Panc1 (cell line): ENCODE measurements around the gene ADGRA1. TPM values are rescaled to one million over a fixed set of nuclear protein-coding genes. Genes with fewer than 3 reads are reported as not detected.

Experiments used
- ATAC-seq: fragments of 200-7000 bp; cut with Tn5 transposase; 2 replicates; pipeline ENCODE4 v1.9.1; 2020; ENCODE audit warnings: mild to moderate bottlenecking, moderate library complexity
- BruUV-seq: library from RNA; stranded (reverse); fragments of 400-500 nt; replicated peaks from 2 replicates; lab custom pipeline; 2021; lab: Mats Ljungman, UMichigan
- CTCF ChIA-PET: fragments of 300-600 bp; sonication (Branson Sonifier 250); formaldehyde crosslinking; loops from one replicate; lab custom pipeline; 2022; ENCODE audit warnings: antibody characterized with exemption; lab: Charles Lee
- POLR2A ChIA-PET: fragments of 300-600 bp; sonication (Branson Sonifier 250); formaldehyde crosslinking; loops from one replicate; lab custom pipeline; 2022; ENCODE audit warnings: antibody characterized with exemption; lab: Charles Lee
- DNase-seq: peaks from one replicate; pipeline ENCODE4 v3.0.0-alpha.2; 2010; ENCODE audit warnings: low read depth, low spot score
- H3K27ac ChIP-seq: 2 replicates; pipeline ENCODE4 v1.5.1; 2011; ENCODE audit warnings: mild to moderate bottlenecking, low read length, inconsistent platforms
- H3K27me3 ChIP-seq: fragments of 200-500 bp; sonication (Bioruptor generic); 2 replicates; pipeline ENCODE4 v1.6.0; 2014; ENCODE audit warnings: low read length, inconsistent platforms; ENCODE audit not compliant: control insufficient read depth, insufficient read depth
- H3K36me3 ChIP-seq: fragments of 200-500 bp; sonication (Bioruptor generic); 2 replicates; pipeline ENCODE4 v1.5.1; 2014; ENCODE audit warnings: inconsistent platforms, mild to moderate bottlenecking, low read length, moderate library complexity; ENCODE audit not compliant: control insufficient read depth, insufficient read depth
- H3K4me1 ChIP-seq: 2 replicates; pipeline ENCODE4 v1.5.1; 2011; ENCODE audit warnings: inconsistent platforms, mild to moderate bottlenecking, low read length, moderate library complexity; ENCODE audit not compliant: control insufficient read depth, insufficient read depth
- H3K4me3 ChIP-seq, 2 experiments: 2 replicates each; pipeline ENCODE4 v1.5.1; 2011 to 2012; ENCODE audit warnings: low read depth in 2 of 2, low read length in 2 of 2, mild to moderate bottlenecking in 2 of 2, inconsistent platforms in 1 of 2, moderate library complexity in 1 of 2
- H3K9me3 ChIP-seq: fragments of 200-500 bp; sonication (Bioruptor generic); 2 replicates; pipeline ENCODE4 v1.5.1; 2014; ENCODE audit warnings: low read depth, mild to moderate bottlenecking, inconsistent platforms, low read length, moderate library complexity; ENCODE audit not compliant: control insufficient read depth, insufficient read depth
- POLR2AphosphoS5 ChIP-seq: IDR thresholded peaks from 2 replicates; pipeline ENCODE4 v1.6.1; 2012; ENCODE audit warnings: mild to moderate bottlenecking, low read depth, low read length, moderate library complexity
- SIN3A ChIP-seq: IDR thresholded peaks from 2 replicates; pipeline ENCODE4 v1.6.1; 2012; ENCODE audit warnings: low read depth, mild to moderate bottlenecking, low read length, moderate library complexity, borderline replicate concordance; ENCODE audit not compliant: insufficient read depth
- TCF7L2 ChIP-seq: IDR thresholded peaks from 2 replicates; pipeline ENCODE4 v1.6.1; 2011; ENCODE audit warnings: mild to moderate bottlenecking, low read depth, low read length, inconsistent platforms
- in situ Hi-C: cut with HindIII; loops from 2 replicates; pipeline ENCODE4 v1.10.0; 2016; ENCODE audit warnings: low sequenced_read_pairs, low pct_unique_long_range_greater_than_20kb
- intact Hi-C: fragments of 100-400 bp; cut with micrococcal nuclease; formaldehyde crosslinking; loops from one replicate; pipeline ENCODE4 v1.10.0; 2022; ENCODE audit not compliant: unreplicated experiment
- total RNA-seq: library from RNA; stranded (reverse); gene quantifications from one replicate; pipeline ENCODE4 v1.2.1, GENCODE V29; 2021; ENCODE audit not compliant: unreplicated experiment
- TF ChIP-seq, protein P1 (sequence below), 2 experiments: IDR thresholded peaks; 2 replicates each; pipeline ENCODE4 v1.6.1; 2011 to 2012; ENCODE audit warnings: low read depth in 2 of 2, control low read depth in 1 of 2, low read length in 1 of 2, mild to moderate bottlenecking in 1 of 2, moderate library complexity in 1 of 2; ENCODE audit not compliant: insufficient read depth in 1 of 2
- TF ChIP-seq, protein P2 (sequence below): fragments of 450-650 bp; IDR thresholded peaks from 2 replicates; pipeline ENCODE4 v1.5.1; 2017; ENCODE audit warnings: mild to moderate bottlenecking

Gene ADGRA1
- total RNA-seq, 1 experiment from 2014 or later: 0.05 TPM

DNA sequence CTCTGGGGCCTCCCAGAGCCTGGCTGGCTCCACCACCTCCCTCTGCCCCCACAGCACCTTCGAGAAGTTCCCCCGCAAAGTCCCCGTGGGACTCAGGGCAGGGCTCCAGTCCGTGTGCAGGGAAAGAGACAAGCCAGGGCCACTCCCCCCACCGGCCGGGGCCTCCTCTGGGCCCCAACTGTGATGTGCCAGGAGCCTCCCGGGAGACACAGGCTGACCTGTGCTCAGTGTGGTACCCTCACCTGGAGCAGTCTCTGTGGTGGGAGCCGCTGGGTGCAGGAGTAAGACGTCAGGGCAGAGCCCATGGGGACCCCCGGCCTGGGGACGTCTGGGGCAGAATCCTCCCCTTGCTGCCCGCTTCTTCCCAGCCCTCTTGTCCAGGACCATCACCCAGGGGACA, 1.5 kb upstream of the ADGRA1 start:
- Histone ChIP-seq H3K4me3 (no peak overlapping the region), H3K9me3 (no peaks in the 10 kb centered on the region), H3K27me3 (peaks cover 11% of the 10 kb centered on the region; the same call in 1 of the 2 replicates), H3K36me3 (no peaks in the 10 kb centered on the region), H3K4me1 (peaks cover 4% of the 10 kb centered on the region; the same call in 1 of the 2 replicates), H3K27ac (no peak overlapping the region)
- ATAC-seq (peak; percentile 58), DNase-seq (no peak)
- intact Hi-C loops (no loop called here), in situ Hi-C loops (no loop called here)
- TF ChIP-seq POLR2AphosphoS5 (no peak), TCF7L2 (no peak), SIN3A (no peak)
- TF ChIP-seq, protein P1, sequence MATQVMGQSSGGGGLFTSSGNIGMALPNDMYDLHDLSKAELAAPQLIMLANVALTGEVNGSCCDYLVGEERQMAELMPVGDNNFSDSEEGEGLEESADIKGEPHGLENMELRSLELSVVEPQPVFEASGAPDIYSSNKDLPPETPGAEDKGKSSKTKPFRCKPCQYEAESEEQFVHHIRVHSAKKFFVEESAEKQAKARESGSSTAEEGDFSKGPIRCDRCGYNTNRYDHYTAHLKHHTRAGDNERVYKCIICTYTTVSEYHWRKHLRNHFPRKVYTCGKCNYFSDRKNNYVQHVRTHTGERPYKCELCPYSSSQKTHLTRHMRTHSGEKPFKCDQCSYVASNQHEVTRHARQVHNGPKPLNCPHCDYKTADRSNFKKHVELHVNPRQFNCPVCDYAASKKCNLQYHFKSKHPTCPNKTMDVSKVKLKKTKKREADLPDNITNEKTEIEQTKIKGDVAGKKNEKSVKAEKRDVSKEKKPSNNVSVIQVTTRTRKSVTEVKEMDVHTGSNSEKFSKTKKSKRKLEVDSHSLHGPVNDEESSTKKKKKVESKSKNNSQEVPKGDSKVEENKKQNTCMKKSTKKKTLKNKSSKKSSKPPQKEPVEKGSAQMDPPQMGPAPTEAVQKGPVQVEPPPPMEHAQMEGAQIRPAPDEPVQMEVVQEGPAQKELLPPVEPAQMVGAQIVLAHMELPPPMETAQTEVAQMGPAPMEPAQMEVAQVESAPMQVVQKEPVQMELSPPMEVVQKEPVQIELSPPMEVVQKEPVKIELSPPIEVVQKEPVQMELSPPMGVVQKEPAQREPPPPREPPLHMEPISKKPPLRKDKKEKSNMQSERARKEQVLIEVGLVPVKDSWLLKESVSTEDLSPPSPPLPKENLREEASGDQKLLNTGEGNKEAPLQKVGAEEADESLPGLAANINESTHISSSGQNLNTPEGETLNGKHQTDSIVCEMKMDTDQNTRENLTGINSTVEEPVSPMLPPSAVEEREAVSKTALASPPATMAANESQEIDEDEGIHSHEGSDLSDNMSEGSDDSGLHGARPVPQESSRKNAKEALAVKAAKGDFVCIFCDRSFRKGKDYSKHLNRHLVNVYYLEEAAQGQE (IDR thresholded peaks at IDR 0.05; ENCODE audit: insufficient read depth in 1 of 2, low read depth in 2 of 2, low read length in 1 of 2): no peak
- TF ChIP-seq, protein P2, sequence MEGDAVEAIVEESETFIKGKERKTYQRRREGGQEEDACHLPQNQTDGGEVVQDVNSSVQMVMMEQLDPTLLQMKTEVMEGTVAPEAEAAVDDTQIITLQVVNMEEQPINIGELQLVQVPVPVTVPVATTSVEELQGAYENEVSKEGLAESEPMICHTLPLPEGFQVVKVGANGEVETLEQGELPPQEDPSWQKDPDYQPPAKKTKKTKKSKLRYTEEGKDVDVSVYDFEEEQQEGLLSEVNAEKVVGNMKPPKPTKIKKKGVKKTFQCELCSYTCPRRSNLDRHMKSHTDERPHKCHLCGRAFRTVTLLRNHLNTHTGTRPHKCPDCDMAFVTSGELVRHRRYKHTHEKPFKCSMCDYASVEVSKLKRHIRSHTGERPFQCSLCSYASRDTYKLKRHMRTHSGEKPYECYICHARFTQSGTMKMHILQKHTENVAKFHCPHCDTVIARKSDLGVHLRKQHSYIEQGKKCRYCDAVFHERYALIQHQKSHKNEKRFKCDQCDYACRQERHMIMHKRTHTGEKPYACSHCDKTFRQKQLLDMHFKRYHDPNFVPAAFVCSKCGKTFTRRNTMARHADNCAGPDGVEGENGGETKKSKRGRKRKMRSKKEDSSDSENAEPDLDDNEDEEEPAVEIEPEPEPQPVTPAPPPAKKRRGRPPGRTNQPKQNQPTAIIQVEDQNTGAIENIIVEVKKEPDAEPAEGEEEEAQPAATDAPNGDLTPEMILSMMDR: no peak
- ChIA-PET CTCF (no interaction called here), POLR2A (no interaction called here)
- BruUV-seq: no TSS peak

DNA sequence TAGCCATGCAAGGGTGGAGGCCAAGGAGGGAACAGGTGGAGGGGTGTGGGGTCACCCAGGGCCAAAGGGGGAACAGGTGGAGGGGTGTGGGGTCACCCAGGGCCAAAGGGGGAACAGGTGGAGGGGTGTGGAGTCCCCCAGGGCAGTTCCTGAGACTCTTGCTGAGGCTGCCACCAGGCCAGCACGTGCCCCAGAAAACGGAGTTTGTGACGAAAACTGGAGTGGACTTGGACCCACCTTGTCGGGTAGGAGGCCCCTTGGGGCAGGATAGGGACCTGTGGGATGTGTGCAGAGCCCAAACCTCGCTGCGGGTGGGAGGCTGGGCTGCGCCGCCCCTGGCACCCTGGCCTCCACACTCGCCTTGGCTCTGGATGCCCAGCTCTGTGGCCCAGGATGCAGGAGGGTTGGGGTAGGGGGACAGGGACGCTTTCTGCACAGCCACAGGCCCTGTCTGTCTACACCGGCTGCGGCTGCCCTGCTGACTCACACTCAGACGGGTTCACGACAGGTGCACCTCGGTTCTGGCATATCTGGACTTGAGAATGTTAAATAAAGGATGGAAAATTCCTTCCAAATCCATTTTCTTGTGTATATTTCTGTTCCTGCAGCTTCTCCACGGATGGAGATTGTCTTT, 562 bp upstream of the ADGRA1 start:
- ChIA-PET CTCF (no interaction called here), POLR2A (interaction anchor here (0.5 kb wide), 1 partner anchor 98 kb away, joined by 4 read pairs; no protein-coding TSS in a partner anchor)
- peaks cover 4% of the 10 kb centered on the region; the same call in 1 of the 2 replicates for H3K4me1 ChIP-seq
- TF ChIP-seq SIN3A: no peak
- no peak for TF ChIP-seq TCF7L2
- TF ChIP-seq, protein P1 (IDR thresholded peaks at IDR 0.05; ENCODE audit: insufficient read depth in 1 of 2, low read depth in 2 of 2, low read length in 1 of 2): no peak
- intact Hi-C loops: no loop called here
- BruUV-seq: no TSS peak
- ATAC-seq: peak; percentile 35; the same call in 1 of the 2 replicates
- DNase-seq: no peak
- peaks cover 14% of the 10 kb centered on the region for H3K27me3 ChIP-seq
- in situ Hi-C loops: no loop called here
- H3K9me3 ChIP-seq: no peaks in the 10 kb centered on the region
- H3K27ac ChIP-seq: no peak overlapping the region
- H3K36me3 ChIP-seq: no peaks in the 10 kb centered on the region
- H3K4me3 ChIP-seq: peak overlapping the region in 1 of 2 experiments; percentile 27; a peak in 1 of 4 replicates
